Cardiac septum (tissue), 1 donor: ENCODE data around the gene GATA5. TPM values are rescaled to one million over a fixed set of nuclear protein-coding genes. Genes with fewer than 3 reads are reported as not detected.
"Not testable (repeated sequence)": the region's sequence is repeated elsewhere in the genome, so short reads cannot be mapped to it uniquely, and the experiment has no call there.

Experiments used
- DNase-seq: peaks from one replicate; pipeline ENCODE4 v3.0.0-alpha.2; 2020; ENCODE audit warnings: low spot score
- intact Hi-C: fragments of 100-400 bp; cut with DNase I; formaldehyde crosslinking; loops from one replicate; pipeline ENCODE4 v1.14.0; 2022
- total RNA-seq: library from RNA; stranded (reverse); fragmentation: NEBNext Ultra II Directional; extraction: Animal tissue kit (Norgen Biotek cat#: 25700); gene quantifications from one replicate; pipeline ENCODE4 v1.2.1, GENCODE V29; 2021
- donor health status: DM: no; HTN: no; CAD: no.

GATA5 gene
- total RNA-seq, 1 donor from 2014 or later = 1.0 TPM

GRCh38 chr20:62490783-62491182, 15.0 kb upstream of the GATA5 start:
- intact Hi-C loops, DNase-seq: not testable (repeated sequence)

GRCh38 chr20:62489932-62490263, 14.1 kb upstream of the GATA5 start:
- intact Hi-C loops = no loop called here

GRCh38 chr20:62489186-62489931, 13.6 kb upstream of the GATA5 start:
- no peak for DNase-seq
- intact Hi-C loops = no loop called here

More at GRCh38 chr20:62489932-62490263, 14.1 kb upstream of the GATA5 start:
- no peak for DNase-seq

- no peak for DNase-seq
- intact Hi-C loops = no loop called here
These were observed 12.7 kb upstream of the GATA5 start for GRCh38 chr20:62488470-62488869.

GRCh38 chr20:62487561-62488354, 12.0 kb upstream of the GATA5 start:
- intact Hi-C loops = no loop called here
- DNase-seq = no peak

- no peak for DNase-seq
- intact Hi-C loops = no loop called here
These were observed 11.3 kb upstream of the GATA5 start for GRCh38 chr20:62487118-62487517.

GRCh38 chr20:62486484-62486883, 10.7 kb upstream of the GATA5 start:
- intact Hi-C loops = no loop called here
- DNase-seq = no peak

- intact Hi-C loops = no loop called here
- DNase-seq = no peak
These were observed 9.9 kb upstream of the GATA5 start for GRCh38 chr20:62485701-62486089.

GRCh38 chr20:62485062-62485700, 9.4 kb upstream of the GATA5 start:
- intact Hi-C loops = no loop called here
- DNase-seq = no peak

- intact Hi-C loops = no loop called here
- DNase-seq = no peak
These were observed 8.7 kb upstream of the GATA5 start for GRCh38 chr20:62484478-62484877.

- intact Hi-C loops = no loop called here
- no peak for DNase-seq
These were observed 8.0 kb upstream of the GATA5 start for GRCh38 chr20:62483613-62484458.

GRCh38 chr20:62482974-62483373, 7.2 kb upstream of the GATA5 start:
- no peak for DNase-seq
- intact Hi-C loops = no loop called here

- intact Hi-C loops = no loop called here
- DNase-seq = no peak
These were observed 6.5 kb upstream of the GATA5 start for GRCh38 chr20:62482146-62482809.

- intact Hi-C loops = no loop called here
These were observed 5.8 kb upstream of the GATA5 start for GRCh38 chr20:62481425-62482145.

GRCh38 chr20:62480318-62480717, 4.5 kb upstream of the GATA5 start:
- no peak for DNase-seq
- intact Hi-C loops = no loop called here

More at GRCh38 chr20:62481425-62482145, 5.8 kb upstream of the GATA5 start:
- no peak for DNase-seq

- DNase-seq = no peak
These were observed 3.9 kb upstream of the GATA5 start for GRCh38 chr20:62479656-62480055.

GRCh38 chr20:62479156-62479555, 3.4 kb upstream of the GATA5 start:
- intact Hi-C loops = no loop called here
- no peak for DNase-seq

More at GRCh38 chr20:62479656-62480055, 3.9 kb upstream of the GATA5 start:
- intact Hi-C loops = no loop called here

GRCh38 chr20:62477669-62478455, 2.1 kb upstream of the GATA5 start:
- no peak for DNase-seq
- intact Hi-C loops = no loop called here
